Keratinocyte (primary cell): Measurements from ENCODE around the gene FOS. TPM values are rescaled to one million over a fixed set of nuclear protein-coding genes. Genes with fewer than 3 reads are reported as not detected.

Experiments used
- DNase-seq: peaks from one replicate; pipeline ENCODE4 v3.0.0-alpha.2; 2011; ENCODE audit warnings: low read depth, missing footprints, low spot score
- FAIRE-seq: peaks from 2 replicates; lab custom pipeline; 2011; peaks lifted over from hg19 to GRCh38; lab: Jason Lieb, UNC
- H2AFZ ChIP-seq: 2 replicates; pipeline ENCODE4 v1.6.0; 2012; ENCODE audit warnings: low read length, control low read depth, inconsistent platforms; ENCODE audit not compliant: control insufficient read depth
- H3K27ac ChIP-seq: 2 replicates; pipeline ENCODE4 v1.5.1; 2011; ENCODE audit warnings: low read length; ENCODE audit not compliant: control insufficient read depth, insufficient read depth
- H3K27me3 ChIP-seq: 3 replicates; pipeline ENCODE4 v1.6.0; 2011; ENCODE audit warnings: low read length; ENCODE audit not compliant: control insufficient read depth, insufficient read depth; ENCODE audit errors: extremely low read depth
- H3K36me3 ChIP-seq, 2 experiments: 2 replicates in 1 of 2; 3 replicates in 1 of 2; pipeline ENCODE4 v1.5.1; 2011; ENCODE audit warnings: low read length in 2 of 2, mild to moderate bottlenecking in 1 of 2; ENCODE audit not compliant: control insufficient read depth in 2 of 2, insufficient read depth in 2 of 2; ENCODE audit errors: extremely low read depth in 1 of 2
- H3K4me1 ChIP-seq: 3 replicates; pipeline ENCODE4 v1.5.1; 2011; ENCODE audit warnings: low read length; ENCODE audit not compliant: control insufficient read depth, insufficient read depth; ENCODE audit errors: extremely low read depth
- H3K4me2 ChIP-seq: 3 replicates; pipeline ENCODE4 v1.6.0; 2011; ENCODE audit warnings: low read depth, low read length; ENCODE audit not compliant: control insufficient read depth, insufficient read depth; ENCODE audit errors: extremely low read depth
- H3K4me3 ChIP-seq, 3 experiments: fragments of 200-600 bp in 1 of 3; sonication (generic) in 1 of 3; 2 replicates in 2 of 3; 3 replicates in 1 of 3; pipeline ENCODE4 v1.5.1; 2011 to 2016; ENCODE audit warnings: low read length in 3 of 3, mild to moderate bottlenecking in 3 of 3, control low read depth in 2 of 3, inconsistent platforms in 1 of 3, low read depth in 1 of 3, mixed read lengths in 1 of 3, mixed run types in 1 of 3, moderate library complexity in 1 of 3; ENCODE audit not compliant: control insufficient read depth in 2 of 3, insufficient read depth in 2 of 3; ENCODE audit errors: extremely low read depth in 1 of 3
- H3K79me2 ChIP-seq: 2 replicates; pipeline ENCODE4 v1.6.0; 2012; ENCODE audit warnings: low read length; ENCODE audit not compliant: control insufficient read depth, insufficient read depth
- H3K9ac ChIP-seq: 3 replicates; pipeline ENCODE4 v1.6.0; 2011; ENCODE audit warnings: low read length; ENCODE audit not compliant: control insufficient read depth, insufficient read depth; ENCODE audit errors: extremely low read depth
- H3K9me1 ChIP-seq: 3 replicates; pipeline ENCODE4 v1.6.0; 2011; ENCODE audit warnings: low read length; ENCODE audit not compliant: control insufficient read depth, insufficient read depth; ENCODE audit errors: extremely low read depth
- H3K9me3 ChIP-seq: 2 replicates; pipeline ENCODE4 v1.5.1; 2012; ENCODE audit warnings: low read depth, low read length; ENCODE audit not compliant: control insufficient read depth
- H4K20me1 ChIP-seq: 3 replicates; pipeline ENCODE4 v1.6.0; 2011; ENCODE audit warnings: low read length; ENCODE audit not compliant: control insufficient read depth, insufficient read depth; ENCODE audit errors: extremely low read depth
- CTCF ChIP-seq, 3 experiments: IDR thresholded peaks in 1 of 3; conservative IDR thresholded peaks in 1 of 3; optimal IDR thresholded peaks in 1 of 3; 2 replicates in 2 of 3; 3 replicates in 1 of 3; pipeline versions ENCODE3 to v1.5.1; 2011; ENCODE audit warnings: low read length in 3 of 3, mild to moderate bottlenecking in 3 of 3, moderate library complexity in 2 of 3, control low read depth in 1 of 3, inconsistent platforms in 1 of 3; ENCODE audit not compliant: insufficient read depth in 2 of 3; ENCODE audit errors: extremely low read depth in 1 of 3
- EZH2 ChIP-seq: IDR thresholded peaks from one replicate; pipeline ENCODE4 v1.6.1; 2012; ENCODE audit warnings: inconsistent platforms, mild to moderate bottlenecking, low read length, moderate library complexity
- dilution Hi-C: fragments of 300-500 bp; cut with MboI; formaldehyde crosslinking; loops from one replicate; pipeline ENCODE4 v1.7.0; 2020; ENCODE audit warnings: low sequenced_read_pairs; ENCODE audit not compliant: extremely low pct_ligation_motif_present
- polyA plus RNA-seq, 5 experiments: library from polyadenylated mRNA; depleted of rRNA in 3 of 5; stranded (reverse) in 3 of 5; stranded (forward) in 1 of 5; unstranded in 1 of 5; fragments of >200 nt; gene quantifications; 1 replicate in 1 of 5; 2 replicates in 3 of 5; 3 replicates in 1 of 5; pipeline versions ENCODE4 v1.2.1 to v1.2.3, GENCODE V29; 2011 to 2012; ENCODE audit warnings: missing spikeins in 2 of 5, low read depth in 1 of 5, low replicate concordance in 1 of 5

The FOS gene
- polyA plus RNA-seq, 1 donor (not counting 4 experiments of a cell fraction or from before 2014, with no cell fraction given): 121 TPM

- dilution Hi-C loops: no loop called here
- Histone ChIP-seq H3K4me1 (peaks cover 3% of the 10 kb centered on the region), H3K4me3 (no peak overlapping the region), H2AFZ (no peak overlapping the region), H3K9me3 (no peaks in the 10 kb centered on the region), H3K9me1 (no peaks in the 10 kb centered on the region), H3K4me2 (no peak overlapping the region), H3K27ac (no peak overlapping the region), H3K36me3 (no peaks in the 10 kb centered on the region), H4K20me1 (no peaks in the 10 kb centered on the region), H3K9ac (no peak overlapping the region), H3K79me2 (no peaks in the 10 kb centered on the region), H3K27me3 (no peaks in the 10 kb centered on the region)
- TF ChIP-seq EZH2 (no peak), CTCF (optimal IDR thresholded peaks at IDR 0.05 in 1 of 3, IDR thresholded peaks at IDR 0.05 in 1 of 3, conservative IDR thresholded peaks at IDR 0.05 in 1 of 3; ENCODE audit: extremely low read depth in 1 of 3, insufficient read depth in 2 of 3, low read length in 3 of 3) (no peak)
- no peak for FAIRE-seq
- no peak for DNase-seq
These were observed 11.3 kb downstream of the FOS start for GRCh38 chr14:75289840-75290388.

GRCh38 chr14:75290851-75291250 lies 12.2 kb downstream of the FOS start:
- H3K9ac ChIP-seq: no peak overlapping the region
- H3K9me3 ChIP-seq: no peaks in the 10 kb centered on the region
- DNase-seq: no peak
- no peak for TF ChIP-seq CTCF (optimal IDR thresholded peaks at IDR 0.05 in 1 of 3, IDR thresholded peaks at IDR 0.05 in 1 of 3, conservative IDR thresholded peaks at IDR 0.05 in 1 of 3; ENCODE audit: extremely low read depth in 1 of 3, insufficient read depth in 2 of 3, low read length in 3 of 3)
- no peak for TF ChIP-seq EZH2
- dilution Hi-C loops: no loop called here
- no peaks in the 10 kb centered on the region for H3K79me2 ChIP-seq
- H4K20me1 ChIP-seq: no peaks in the 10 kb centered on the region
- no peak overlapping the region for H3K4me2 ChIP-seq
- no peaks in the 10 kb centered on the region for H3K36me3 ChIP-seq
- FAIRE-seq: no peak
- H2AFZ ChIP-seq: no peak overlapping the region
- H3K27ac ChIP-seq: no peak overlapping the region
- H3K4me1 ChIP-seq: peaks cover 11% of the 10 kb centered on the region
- no peaks in the 10 kb centered on the region for H3K9me1 ChIP-seq
- no peaks in the 10 kb centered on the region for H3K27me3 ChIP-seq
- no peak overlapping the region for H3K4me3 ChIP-seq
